ENCODE data around the gene RMND5B.

- TF ChIP-seq POLR2AphosphoS5 (IDR thresholded peaks at IDR 0.05; ENCODE audit: borderline replicate concordance, low read depth, low read length) (no peak), EZH2 (IDR thresholded peaks at IDR 0.05) (no peak), FOXP2 (optimal IDR thresholded peaks at IDR 0.05; ENCODE audit: control extremely low read depth, extremely low read length, insufficient read depth) (no peak)
Observed at GRCh38 chr5:178141550-178141949, 10.7 kb downstream of the RMND5B start.
